ENCODE measurements around the gene CADM3.

The CADM3 gene

GRCh38 chr1:159208175-159208825 lies 36.9 kb downstream of the CADM3 start:
- FAIRE-seq = no peak

DNA sequence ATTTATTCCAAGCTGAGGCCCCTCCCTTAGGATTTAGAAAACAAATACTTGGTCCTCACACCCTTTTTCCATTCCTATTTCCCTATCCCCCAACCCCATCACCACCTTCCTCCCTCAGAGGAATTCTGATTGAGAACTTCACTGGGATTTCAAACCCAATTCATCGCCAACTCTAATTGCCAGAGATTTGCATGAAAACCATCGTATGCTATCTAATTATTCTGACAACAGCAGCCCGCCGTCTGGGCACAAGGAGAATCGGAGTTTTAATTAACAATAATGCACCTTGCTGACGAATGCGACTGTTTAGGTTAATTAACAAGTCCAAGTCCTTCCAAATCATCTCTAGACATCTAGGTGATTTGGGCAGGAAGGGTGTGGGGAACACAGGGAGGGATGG lies 37.6 kb downstream of the CADM3 start:
- FAIRE-seq = no peak

- no peak for FAIRE-seq
These were observed 40.1 kb downstream of the CADM3 start for GRCh38 chr1:159211331-159212136.

DNA sequence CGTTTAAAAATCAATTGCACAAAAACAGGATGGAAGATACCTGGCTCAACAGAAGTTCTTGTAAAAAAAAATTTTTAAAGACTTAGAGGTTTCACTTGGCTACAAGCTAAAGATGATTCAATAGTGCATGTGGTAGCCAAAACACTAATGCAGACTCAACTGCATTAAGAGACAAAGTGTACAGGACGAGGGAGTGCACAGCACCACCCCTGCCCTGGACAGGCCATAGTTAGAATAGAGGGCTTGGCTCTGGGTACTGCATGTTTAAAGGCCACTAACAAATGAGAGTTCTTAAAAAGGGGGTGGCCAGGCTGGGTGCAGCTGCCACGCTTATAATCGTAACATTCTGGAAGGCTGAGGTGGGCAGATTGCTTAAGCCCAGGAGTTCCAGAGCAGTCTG lies 41.2 kb downstream of the CADM3 start:
- FAIRE-seq = no peak

DNA sequence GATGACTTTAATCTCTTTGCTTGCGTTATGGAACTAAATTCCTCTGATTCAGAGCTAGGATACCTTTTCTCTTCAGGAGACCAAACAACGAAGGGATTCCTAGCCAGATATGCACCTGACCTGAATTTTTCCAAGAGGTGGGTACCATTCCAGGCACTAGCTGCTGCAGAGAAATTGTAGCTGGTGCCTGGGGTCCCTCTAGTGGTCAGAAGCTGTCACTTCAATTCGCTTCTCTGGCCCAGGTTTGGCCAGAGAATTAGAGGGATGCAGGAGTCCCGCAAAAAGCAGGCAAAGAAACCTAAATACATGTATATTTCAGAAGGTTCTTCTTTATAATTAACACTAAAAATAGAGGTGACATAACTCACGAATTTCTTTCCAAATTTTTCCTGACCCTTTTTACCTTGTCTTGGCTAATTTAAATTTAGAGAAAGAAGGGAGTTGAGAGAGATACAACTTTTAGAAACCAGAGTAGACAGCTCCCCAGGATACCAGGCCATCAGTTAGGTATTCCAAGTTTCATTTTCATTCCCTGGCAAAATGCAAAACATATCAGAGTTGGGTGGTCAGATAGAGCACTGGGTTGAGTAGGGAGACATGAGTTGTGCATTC lies 42.8 kb downstream of the CADM3 start:
- peak; percentile 88 for FAIRE-seq

- no peak for FAIRE-seq
These were observed 47.5 kb downstream of the CADM3 start for GRCh38 chr1:159218649-159219636.

DNA sequence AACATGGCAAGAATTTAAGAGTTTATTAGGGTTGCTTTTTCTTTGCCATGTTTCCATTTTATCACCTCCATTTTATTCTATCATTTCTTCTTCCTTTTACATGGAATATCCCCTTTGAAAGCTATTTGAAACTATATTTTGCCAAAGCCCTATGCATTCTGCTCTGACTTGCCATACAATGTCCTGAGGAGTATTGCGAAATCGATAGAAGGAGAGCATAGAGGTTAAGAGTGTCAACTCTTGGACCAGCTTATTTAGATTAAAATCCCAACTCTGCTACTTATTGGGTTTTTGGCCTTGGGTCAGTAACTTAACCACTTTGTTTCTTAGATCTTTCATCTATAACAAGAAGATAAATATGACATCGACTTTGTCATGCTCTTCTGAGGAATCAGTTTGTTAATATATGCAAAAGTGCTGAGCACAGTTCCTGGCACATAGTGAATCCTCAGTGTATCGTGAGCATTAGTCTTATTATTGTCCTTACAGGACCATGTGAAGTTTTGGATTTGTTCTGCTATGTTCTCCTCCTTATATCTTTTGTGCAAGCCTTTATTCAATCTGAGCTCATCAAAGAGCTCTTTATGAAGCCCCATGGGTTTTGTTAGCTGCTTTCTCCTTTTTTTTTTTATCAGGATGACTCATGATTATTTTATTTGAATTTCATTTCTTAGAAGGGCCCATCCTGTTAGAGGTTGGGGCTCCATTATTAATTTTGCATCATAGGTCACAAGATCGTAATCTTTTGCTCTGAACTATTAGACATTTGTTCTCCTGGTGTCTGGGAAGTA lies 50.9 kb downstream of the CADM3 start:
- FAIRE-seq = no peak

- no peak for FAIRE-seq
These were observed 51.6 kb downstream of the CADM3 start for GRCh38 chr1:159223004-159223403.

GRCh38 chr1:159228554-159228953 lies 57.1 kb downstream of the CADM3 start:
- no peak for FAIRE-seq

DNA sequence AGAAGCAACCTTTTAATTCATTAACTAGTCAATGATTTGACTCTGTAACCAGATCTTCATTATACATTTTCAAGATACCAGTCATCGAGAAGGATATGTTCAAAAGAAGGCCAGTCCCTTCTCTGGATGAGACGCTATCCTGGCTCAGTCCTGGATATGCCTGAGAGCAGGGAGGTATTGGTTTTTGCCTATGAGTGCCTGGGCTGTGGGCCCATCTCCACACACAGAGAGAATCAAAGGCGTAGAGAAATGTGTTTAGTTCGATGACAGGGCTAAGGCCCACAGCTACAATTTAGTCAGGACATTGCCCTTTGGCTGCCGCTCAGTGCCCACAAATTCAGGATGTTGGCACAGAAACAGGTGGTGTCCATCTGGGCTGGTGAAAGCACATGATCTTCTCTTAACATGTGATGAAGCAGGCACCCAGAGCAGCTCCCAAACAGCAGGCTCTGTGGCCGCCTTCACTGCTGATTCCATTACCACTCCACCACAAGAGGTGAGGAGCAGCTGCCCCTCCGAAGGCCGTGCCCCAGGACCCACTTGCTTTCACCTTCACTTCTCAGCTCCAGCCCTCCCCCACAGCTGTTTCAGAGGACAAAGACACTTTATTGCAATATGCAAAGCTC lies 58.0 kb downstream of the CADM3 start:
- FAIRE-seq = no peak

- FAIRE-seq = no peak
These were observed 58.5 kb downstream of the CADM3 start for GRCh38 chr1:159229896-159230295.

DNA sequence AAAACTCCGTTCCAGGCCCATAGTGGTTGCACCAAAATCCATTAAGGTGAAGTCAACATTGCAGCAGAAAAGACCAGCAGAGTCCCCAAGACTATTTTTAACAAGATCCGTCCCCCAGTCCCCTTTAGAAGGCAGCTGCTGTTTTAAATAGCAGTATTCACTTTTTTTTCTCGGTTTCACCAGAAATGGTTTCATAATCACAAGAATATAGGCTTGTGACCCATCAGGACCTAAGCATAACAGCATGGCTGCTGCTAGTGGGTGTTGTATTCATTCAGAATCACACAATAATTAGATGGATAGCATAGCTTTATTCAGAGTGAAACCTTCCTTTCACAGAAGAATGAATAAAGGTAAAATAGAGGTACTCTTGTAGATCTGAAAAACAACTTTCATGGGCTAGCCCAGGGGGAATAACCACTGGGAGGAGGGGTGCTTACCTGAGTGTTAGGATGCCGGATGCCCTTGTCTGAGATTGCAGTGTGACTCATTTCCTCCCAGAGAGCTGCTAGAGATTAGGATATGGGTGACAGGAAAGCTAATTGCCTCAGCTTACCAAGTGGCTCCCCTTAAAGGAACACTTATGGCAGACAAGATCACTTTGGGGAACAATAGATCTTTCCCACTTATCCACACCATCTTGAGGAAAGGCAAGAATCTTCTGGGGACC lies 68.3 kb downstream of the CADM3 start:
- FAIRE-seq = no peak

- no peak for FAIRE-seq
These were observed 75.9 kb downstream of the CADM3 start for GRCh38 chr1:159247266-159247665.

- FAIRE-seq = no peak
These were observed 76.9 kb downstream of the CADM3 start for GRCh38 chr1:159248311-159248710.

DNA sequence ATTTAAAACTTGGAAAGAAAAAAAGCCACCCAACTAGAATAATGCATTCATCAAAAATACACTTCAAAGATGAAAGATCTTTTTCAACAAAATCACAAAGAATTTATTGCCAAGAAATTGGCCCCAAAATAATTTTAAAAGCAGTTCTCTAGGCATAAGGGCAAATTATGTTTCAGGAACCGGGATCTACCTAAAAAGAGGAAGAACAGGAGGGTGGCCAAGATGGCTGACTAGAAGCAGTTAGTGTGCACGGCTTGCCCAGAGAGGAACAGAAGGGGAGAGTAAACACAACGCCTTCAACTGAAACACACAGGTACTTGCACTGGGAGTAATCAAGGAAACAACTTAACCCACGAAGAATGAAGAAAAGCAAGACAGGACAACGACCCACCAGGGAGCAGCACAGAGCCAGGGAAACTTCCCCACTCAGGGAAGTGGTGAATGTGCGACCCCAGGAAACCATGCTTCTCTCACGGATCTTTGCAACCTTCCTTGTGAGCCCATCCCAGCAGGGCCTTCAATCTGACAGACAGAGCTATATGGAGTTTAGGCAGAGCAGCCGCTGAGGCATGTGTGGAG lies 79.3 kb downstream of the CADM3 start:
- no peak for FAIRE-seq

All from islet of Langerhans (tissue), 1 donor.